ENCODE data around the gene TCAIM. TPM values are rescaled to one million over a fixed set of nuclear protein-coding genes. Genes with fewer than 3 reads are reported as not detected.

The TCAIM gene, protein sequence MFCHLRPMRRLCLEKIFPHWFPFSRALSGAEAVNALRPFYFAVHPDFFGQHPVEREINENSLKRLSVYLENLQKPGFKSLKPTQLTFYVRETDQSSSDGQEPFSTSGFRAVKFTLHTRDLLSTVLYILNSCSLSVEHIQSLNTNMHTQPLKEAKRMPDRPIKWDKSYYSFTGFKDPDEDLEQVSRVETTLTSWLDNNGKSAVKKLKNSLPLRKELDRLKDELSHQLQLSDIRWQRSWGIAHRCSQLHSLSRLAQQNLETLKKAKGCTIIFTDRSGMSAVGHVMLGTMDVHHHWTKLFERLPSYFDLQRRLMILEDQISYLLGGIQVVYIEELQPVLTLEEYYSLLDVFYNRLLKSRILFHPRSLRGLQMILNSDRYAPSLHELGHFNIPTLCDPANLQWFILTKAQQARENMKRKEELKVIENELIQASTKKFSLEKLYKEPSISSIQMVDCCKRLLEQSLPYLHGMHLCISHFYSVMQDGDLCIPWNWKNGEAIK
- 10 to 100 TPM; 16.9 to 18.8 TPM for total RNA-seq

DNA sequence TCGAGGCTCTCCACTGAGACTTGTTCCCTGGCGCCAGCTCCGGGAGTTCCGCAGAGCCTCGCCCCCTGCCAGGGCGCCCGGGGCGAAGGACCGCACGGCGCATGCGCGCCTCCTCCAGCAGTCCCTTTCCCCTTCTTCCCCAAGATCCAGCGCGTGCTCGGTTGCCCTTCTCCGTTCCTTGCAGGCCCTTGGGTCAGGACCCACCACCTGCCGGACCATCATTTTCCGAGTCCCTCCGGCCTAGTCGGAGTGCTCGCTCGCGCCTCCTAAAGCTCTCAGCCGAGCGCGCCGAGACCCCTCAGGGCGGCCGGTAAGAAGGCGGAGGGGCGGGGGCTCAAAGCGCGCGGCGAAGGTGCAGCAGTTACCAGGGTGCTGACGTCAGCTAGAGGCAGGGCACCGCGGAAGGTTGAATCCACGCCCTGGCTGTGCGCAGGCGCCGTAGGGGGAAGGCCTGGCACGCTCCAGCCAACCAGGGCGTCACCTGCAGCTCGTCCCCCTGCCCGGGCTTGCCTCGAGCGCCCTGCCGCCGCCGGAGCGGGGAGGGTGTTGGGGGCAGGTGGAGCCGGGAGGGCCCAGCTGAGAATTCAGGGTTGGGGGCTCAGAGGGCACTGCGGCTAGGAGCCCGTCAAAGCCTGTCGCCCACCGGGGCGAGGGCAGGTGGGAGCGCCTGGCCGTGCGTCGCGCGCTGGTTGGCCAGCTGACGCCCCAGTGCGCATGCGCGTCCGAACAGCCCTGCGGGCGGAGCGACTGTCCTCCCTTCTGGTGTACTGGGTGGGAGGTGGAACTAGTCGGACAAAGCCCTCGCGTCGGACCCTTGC, at the start of gene TCAIM:
Gene TCAIM, plus strand, starts transcription at position 757 of the 818 bp plus-strand sequence. CDS start 16,017 bp downstream, outside the sequence.
- Mint-ChIP-seq H3K27me3 (peaks cover 5% of the 10 kb centered on the region in 2 donors), H3K4me1 (ENCODE audit: low read depth in 2 of 2) (peaks cover 18 to 30% of the 10 kb centered on the region in 2 donors), H3K9me3 (no peaks in the 10 kb centered on the region), H3K4me3 (peak within 1 kb of the TSS; percentile 94), H3K27ac (peak within 1 kb of the TSS; percentile 93 to 96), H3K36me3 (no peaks in the 10 kb centered on the region)
- DNase-seq (ENCODE audit: low spot score) (peak; percentile 99), ATAC-seq (peak; percentile 98)

DNA sequence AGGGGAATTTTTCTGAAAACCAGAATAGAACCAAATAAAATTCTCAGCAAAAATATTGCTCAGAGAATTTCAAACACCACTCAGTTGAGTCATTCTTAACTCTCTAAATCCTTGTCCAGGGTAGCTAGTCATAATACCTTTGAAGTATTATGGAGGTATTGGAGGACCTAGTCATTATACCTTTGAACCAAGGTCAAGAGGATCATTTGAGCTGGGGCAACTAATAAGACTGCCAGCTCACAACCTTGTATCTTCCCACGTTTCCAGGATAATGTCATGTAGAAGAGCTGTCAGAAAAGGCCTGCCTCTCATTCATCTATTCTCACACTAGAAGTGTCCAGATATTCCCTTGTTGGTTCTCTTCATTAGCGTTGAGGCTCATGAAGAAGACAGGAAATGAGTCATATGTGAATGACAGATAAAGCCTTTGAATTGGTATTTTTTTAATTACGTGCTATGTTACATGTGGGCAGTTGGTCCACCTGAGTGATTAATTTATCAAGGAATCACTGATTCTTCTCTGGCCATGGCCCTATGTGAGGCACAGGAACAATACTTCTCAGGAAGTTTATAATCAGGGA, 48.6 kb upstream of the TCAIM start:
- no peak for DNase-seq (ENCODE audit: low spot score)
- H3K4me3 Mint-ChIP-seq = no peak overlapping the region
- no peaks in the 10 kb centered on the region for H3K9me3 Mint-ChIP-seq
- H3K27ac Mint-ChIP-seq = no peak overlapping the region
- no peaks in the 10 kb centered on the region for H3K4me1 Mint-ChIP-seq (ENCODE audit: low read depth in 2 of 2)
- H3K27me3 Mint-ChIP-seq = peaks cover 8 to 13% of the 10 kb centered on the region in 2 donors
- no peak for ATAC-seq
- H3K36me3 Mint-ChIP-seq = no peaks in the 10 kb centered on the region

DNA sequence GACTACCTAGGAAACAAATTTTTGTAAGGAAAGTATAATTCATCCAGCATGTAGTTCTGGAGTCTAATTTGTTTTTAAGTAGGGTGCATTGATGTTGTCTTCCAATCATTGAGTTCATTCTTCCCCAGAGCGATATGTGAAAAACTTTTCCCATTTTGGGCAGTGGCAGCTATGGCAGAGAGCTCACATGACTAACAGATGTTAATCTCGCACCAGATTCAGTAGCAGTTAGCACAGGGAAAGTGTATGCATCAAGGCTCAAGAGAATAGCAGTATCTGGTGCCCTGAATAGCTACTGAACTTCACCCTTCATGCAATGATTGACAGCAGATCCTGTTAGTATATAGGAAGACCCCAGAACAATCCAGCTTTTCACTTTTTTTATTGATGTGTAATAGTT, 46.3 kb upstream of the TCAIM start:
- Mint-ChIP-seq H3K27ac (no peak overlapping the region), H3K36me3 (no peaks in the 10 kb centered on the region)
- no peak for ATAC-seq

DNA sequence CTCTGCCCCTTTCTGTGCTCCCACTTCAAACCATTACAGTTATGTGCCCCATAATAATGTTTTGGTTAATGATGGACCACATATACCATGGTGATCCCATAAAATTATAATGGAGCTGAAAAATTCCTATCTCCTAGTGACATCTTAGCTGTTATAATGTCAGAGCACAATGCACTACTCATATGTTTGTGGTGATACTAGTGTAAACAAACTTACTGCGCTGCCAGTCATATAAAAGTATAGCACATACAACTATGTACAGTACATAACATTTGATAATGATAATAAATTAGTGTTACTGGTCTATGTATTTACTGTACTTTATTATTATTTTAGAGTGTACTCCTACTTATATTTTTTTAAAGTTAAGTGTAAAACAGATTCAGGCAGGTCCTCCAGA, 45.6 kb upstream of the TCAIM start:
- Mint-ChIP-seq H3K4me1 (ENCODE audit: low read depth in 2 of 2) (no peaks in the 10 kb centered on the region), H3K27ac (no peak overlapping the region), H3K9me3 (no peaks in the 10 kb centered on the region), H3K27me3 (peaks cover 24 to 32% of the 10 kb centered on the region in 2 donors), H3K36me3 (no peaks in the 10 kb centered on the region), H3K4me3 (no peak overlapping the region)
- DNase-seq (ENCODE audit: low spot score) (no peak), ATAC-seq (no peak)

More for the DNA sequence above, 46.3 kb upstream of the TCAIM start:
- no peak for DNase-seq (ENCODE audit: low spot score)
- no peaks in the 10 kb centered on the region for H3K9me3 Mint-ChIP-seq
- H3K4me3 Mint-ChIP-seq = no peak overlapping the region
- no peaks in the 10 kb centered on the region for H3K4me1 Mint-ChIP-seq (ENCODE audit: low read depth in 2 of 2)
- peaks cover 20 to 29% of the 10 kb centered on the region in 2 donors for H3K27me3 Mint-ChIP-seq

DNA sequence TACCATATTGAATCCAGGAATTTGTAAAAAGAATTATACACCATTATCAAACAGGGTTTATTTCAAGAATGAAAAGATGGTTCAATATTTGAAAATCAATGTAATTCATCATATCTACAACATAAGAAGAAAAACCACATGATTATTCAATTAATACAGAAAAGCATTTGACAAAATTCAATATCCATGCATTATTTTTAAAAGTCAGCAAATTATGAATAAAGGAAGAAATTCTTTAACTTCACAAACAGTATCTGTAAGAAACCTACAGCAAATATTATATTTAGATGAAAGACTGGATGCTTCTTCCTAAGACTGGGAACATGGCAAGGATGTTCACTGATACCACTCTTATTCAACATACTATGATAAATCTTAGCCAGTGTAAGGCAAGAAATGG, 41.3 kb upstream of the TCAIM start:
- H3K4me1 Mint-ChIP-seq (ENCODE audit: low read depth in 2 of 2) = no peaks in the 10 kb centered on the region
- no peak overlapping the region for H3K4me3 Mint-ChIP-seq
- DNase-seq (ENCODE audit: low spot score) = no peak
- H3K9me3 Mint-ChIP-seq = no peaks in the 10 kb centered on the region
- H3K36me3 Mint-ChIP-seq = no peaks in the 10 kb centered on the region
- ATAC-seq = no peak
- peaks cover 27 to 32% of the 10 kb centered on the region in 2 donors for H3K27me3 Mint-ChIP-seq
- no peak overlapping the region for H3K27ac Mint-ChIP-seq

DNA sequence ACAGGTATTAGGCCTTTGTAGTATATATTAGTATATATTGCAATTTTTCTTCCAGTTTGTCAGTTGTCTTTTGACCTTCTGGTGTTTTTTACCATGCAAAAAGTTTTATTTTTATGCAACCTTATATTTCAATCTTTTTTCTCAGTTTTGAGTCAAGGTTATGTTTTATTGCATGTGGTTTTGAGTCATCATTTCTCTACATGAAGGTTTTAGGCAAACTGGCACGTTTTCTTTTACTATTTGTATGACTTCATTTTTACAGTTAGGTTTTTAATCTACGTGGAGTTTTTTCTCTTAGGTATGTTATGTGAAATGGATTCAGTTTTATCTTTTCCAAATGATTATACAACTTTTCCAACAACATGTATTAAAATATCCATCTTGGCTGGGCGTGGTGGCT, 36.8 kb upstream of the TCAIM start:
- no peaks in the 10 kb centered on the region for H3K9me3 Mint-ChIP-seq
- H3K36me3 Mint-ChIP-seq = no peaks in the 10 kb centered on the region
- no peaks in the 10 kb centered on the region for H3K4me1 Mint-ChIP-seq (ENCODE audit: low read depth in 2 of 2)
- ATAC-seq (no peak), DNase-seq (ENCODE audit: low spot score) (no peak)
- no peak overlapping the region for H3K4me3 Mint-ChIP-seq
- peaks cover 16 to 31% of the 10 kb centered on the region in 2 donors for H3K27me3 Mint-ChIP-seq
- no peak overlapping the region for H3K27ac Mint-ChIP-seq

DNA sequence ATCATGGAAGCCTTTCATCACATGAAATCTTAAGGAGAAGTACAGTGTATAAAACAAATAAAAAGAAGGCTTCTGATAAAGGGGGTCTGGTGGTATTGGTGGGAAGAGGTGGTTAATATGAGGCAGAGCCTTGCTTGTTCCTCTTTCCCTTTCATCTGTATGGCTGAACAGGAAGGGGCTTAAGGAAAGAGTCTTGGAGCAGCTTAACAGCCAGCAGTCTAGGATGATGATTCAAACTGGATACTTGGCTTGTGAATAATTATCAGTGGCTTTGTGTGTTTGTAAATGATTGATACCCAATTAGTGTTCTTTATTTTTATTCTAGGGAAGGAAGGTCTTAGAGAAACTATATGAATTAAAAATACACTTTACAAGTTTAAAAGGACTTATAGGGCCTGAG, 29.1 kb upstream of the TCAIM start:
- Mint-ChIP-seq H3K27ac (no peak overlapping the region), H3K4me3 (no peak overlapping the region), H3K36me3 (no peaks in the 10 kb centered on the region), H3K27me3 (peaks cover 12 to 15% of the 10 kb centered on the region in 2 donors), H3K4me1 (ENCODE audit: low read depth in 2 of 2) (no peaks in the 10 kb centered on the region), H3K9me3 (no peaks in the 10 kb centered on the region)
- ATAC-seq (no peak), DNase-seq (ENCODE audit: low spot score) (no peak)

DNA sequence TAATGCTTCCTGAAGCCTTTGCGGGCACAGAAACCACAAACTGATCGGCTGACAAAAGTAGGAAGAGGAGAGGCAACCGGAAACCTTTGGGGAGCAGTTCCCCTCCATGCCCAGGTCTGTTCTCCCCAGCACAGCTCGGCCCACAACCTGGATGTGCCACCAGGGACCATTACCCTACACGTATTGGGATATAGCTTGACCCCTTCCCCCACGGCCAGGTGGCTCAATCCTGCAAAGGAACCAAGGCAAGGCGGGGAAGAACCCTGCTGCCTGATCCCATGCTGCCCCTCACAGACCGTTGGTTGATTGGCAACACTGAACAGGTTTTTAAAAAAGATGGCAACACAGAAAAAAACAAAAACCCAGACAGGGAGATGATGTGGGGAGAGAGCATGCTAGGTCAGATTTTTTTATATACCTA, 19.7 kb upstream of the TCAIM start:
- ATAC-seq = no peak
- peaks cover 13 to 35% of the 10 kb centered on the region in 2 donors for H3K27me3 Mint-ChIP-seq
- H3K27ac Mint-ChIP-seq = no peak overlapping the region
- no peaks in the 10 kb centered on the region for H3K4me1 Mint-ChIP-seq (ENCODE audit: low read depth in 2 of 2)
- no peaks in the 10 kb centered on the region for H3K36me3 Mint-ChIP-seq
- no peaks in the 10 kb centered on the region for H3K9me3 Mint-ChIP-seq
- DNase-seq (ENCODE audit: low spot score) = no peak
- H3K4me3 Mint-ChIP-seq = no peak overlapping the region

DNA sequence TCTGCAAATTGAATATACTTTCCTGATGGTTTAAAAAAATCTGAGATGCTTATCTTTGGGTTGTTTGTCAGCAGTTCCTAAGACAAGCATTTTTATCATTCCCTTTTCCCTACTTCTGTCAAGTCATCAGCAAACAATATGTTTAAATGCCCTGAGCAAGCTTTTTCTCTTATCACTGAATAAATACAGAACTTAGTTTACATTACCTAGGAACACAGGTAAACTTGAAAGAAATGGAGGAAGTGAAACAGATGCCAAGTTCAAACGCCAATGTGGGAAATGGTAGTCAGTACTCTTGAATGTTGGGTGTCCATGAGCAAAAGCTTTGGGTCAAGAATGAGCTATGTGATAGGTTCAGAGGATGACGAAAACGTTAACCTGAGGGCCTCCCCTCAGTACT, 17.2 kb upstream of the TCAIM start:
- no peaks in the 10 kb centered on the region for H3K9me3 Mint-ChIP-seq
- H3K4me1 Mint-ChIP-seq (ENCODE audit: low read depth in 2 of 2) = no peaks in the 10 kb centered on the region
- no peak for ATAC-seq
- DNase-seq (ENCODE audit: low spot score) = no peak
- peaks cover 3% of the 10 kb centered on the region for H3K36me3 Mint-ChIP-seq
- no peak overlapping the region for H3K27ac Mint-ChIP-seq
- H3K27me3 Mint-ChIP-seq = peaks cover 18 to 29% of the 10 kb centered on the region in 2 donors
- H3K4me3 Mint-ChIP-seq = no peak overlapping the region

DNA sequence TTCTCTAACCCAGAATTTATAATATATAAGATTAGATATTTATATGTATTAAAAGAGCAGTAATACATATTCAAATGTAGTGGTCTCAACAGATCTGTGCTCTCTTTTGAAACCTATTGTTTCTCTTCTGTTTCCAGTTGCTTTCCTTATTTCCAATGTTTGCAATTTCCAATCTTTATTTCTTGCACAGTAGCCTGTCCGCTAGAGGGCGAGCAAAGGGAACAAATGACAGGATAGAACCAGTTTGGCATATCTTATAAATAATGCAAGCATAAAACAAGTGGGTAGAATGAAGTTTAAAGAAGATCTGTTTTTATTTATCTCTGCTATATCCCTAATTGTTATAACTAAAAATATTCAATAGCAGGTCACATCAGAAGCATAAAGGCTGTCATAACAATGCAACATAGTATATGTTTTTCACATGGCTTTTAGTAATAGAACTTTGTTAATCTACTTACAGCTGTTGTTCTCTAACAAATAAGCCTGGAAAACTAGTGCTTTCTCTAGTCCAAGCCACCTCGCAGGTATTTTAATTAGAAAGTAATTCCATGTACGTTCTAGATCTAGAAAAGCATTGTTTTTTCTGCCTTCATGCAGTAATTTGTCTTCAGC, 15.1 kb upstream of the TCAIM start:
- Mint-ChIP-seq H3K36me3 (peaks cover 5% of the 10 kb centered on the region), H3K27ac (no peak overlapping the region), H3K4me3 (no peak overlapping the region), H3K4me1 (ENCODE audit: low read depth in 2 of 2) (no peaks in the 10 kb centered on the region), H3K27me3 (peaks cover 20 to 26% of the 10 kb centered on the region in 2 donors), H3K9me3 (no peaks in the 10 kb centered on the region)
- no peak for ATAC-seq
- no peak for DNase-seq (ENCODE audit: low spot score)

DNA sequence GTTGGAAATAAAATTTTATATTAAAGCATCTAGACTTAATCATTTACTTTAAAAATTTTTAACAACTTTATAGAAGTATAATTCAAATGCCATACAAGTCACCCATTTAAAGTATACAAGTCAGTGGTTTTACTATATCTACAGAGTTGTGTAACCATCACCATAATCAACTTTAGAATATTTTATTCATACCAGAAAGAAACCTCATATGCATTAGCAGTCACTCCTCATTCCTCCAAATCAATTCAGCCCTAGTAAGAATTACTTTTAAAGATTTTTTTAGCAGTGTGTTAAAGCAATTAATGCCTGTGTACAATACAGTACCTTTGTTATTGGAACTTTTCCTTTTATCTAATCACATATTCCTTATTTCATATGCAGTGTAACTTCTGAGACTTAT, 14.0 kb upstream of the TCAIM start:
- Mint-ChIP-seq H3K36me3 (peaks cover 5% of the 10 kb centered on the region), H3K27me3 (peaks cover 17 to 26% of the 10 kb centered on the region in 2 donors), H3K4me1 (ENCODE audit: low read depth in 2 of 2) (no peaks in the 10 kb centered on the region), H3K9me3 (no peaks in the 10 kb centered on the region), H3K27ac (no peak overlapping the region), H3K4me3 (no peak overlapping the region)
- no peak for DNase-seq (ENCODE audit: low spot score)
- no peak for ATAC-seq

DNA sequence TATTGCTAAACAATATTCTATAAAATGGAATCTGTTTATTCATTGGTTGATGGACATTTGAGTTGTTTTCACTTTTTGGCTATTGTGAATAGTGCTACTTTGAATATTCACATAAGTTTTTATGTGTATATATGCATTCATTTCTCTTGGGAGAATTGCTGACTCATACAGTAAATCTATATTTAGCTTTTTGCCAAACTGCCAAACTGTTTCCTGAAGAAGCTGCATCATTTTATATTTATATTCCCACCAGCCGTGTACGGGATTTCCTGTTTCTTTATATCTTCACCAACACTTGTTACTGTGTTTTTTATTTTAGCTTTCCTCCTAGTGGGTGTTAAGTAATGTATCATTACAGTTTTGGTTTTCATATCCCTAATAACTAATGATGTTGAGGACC, 12.5 kb upstream of the TCAIM start:
- DNase-seq (ENCODE audit: low spot score) = no peak
- Mint-ChIP-seq H3K27me3 (peaks cover 17 to 25% of the 10 kb centered on the region in 2 donors), H3K36me3 (peaks cover 5% of the 10 kb centered on the region), H3K4me3 (no peak overlapping the region), H3K27ac (no peak overlapping the region), H3K9me3 (no peaks in the 10 kb centered on the region), H3K4me1 (ENCODE audit: low read depth in 2 of 2) (no peaks in the 10 kb centered on the region)
- no peak for ATAC-seq

DNA sequence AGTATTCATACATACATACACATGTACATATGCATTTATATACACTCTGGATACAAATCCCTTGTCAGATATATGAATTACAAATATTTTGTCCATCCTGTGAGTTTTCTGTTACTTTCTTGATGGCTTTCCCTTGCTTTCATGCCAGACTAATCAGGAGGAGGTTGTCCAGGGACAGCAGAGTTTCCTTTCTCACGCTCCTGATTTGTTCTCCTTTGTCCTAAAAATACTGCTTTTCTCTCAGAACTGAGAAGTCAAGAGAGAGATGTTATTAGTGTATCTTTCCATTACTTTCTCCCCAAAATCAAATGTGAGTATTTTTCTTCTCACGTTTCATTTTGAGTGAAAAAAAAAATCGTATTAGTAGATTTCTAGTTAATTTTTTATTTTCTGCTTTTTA, 12.1 kb upstream of the TCAIM start:
- Mint-ChIP-seq H3K36me3 (peaks cover 5% of the 10 kb centered on the region), H3K4me3 (no peak overlapping the region), H3K27me3 (peaks cover 17 to 20% of the 10 kb centered on the region in 2 donors), H3K9me3 (no peaks in the 10 kb centered on the region), H3K27ac (no peak overlapping the region), H3K4me1 (ENCODE audit: low read depth in 2 of 2) (no peaks in the 10 kb centered on the region)
- DNase-seq (ENCODE audit: low spot score) (no peak), ATAC-seq (no peak)
